Hematopoietic multipotent progenitor cell (in vitro differentiated cells): Measurements from ENCODE around the gene PLXNC1. TPM values are rescaled to one million over a fixed set of nuclear protein-coding genes. Genes with fewer than 3 reads are reported as not detected.

ENCODE experiments used
- DNase-seq, 3 donors: peaks; one replicate each; pipeline ENCODE4 v3.0.0-alpha.2; 2011 to 2015; ENCODE audit warnings: low read depth in 2 of 3, low spot score in 2 of 3
- total RNA-seq: library from RNA; depleted of rRNA; stranded (reverse); fragments of >200 nt; gene quantifications from one replicate; pipeline ENCODE4 v1.2.3, GENCODE V29; 2012

Gene PLXNC1
- total RNA-seq, 1 donor = 49.8 TPM

DNA sequence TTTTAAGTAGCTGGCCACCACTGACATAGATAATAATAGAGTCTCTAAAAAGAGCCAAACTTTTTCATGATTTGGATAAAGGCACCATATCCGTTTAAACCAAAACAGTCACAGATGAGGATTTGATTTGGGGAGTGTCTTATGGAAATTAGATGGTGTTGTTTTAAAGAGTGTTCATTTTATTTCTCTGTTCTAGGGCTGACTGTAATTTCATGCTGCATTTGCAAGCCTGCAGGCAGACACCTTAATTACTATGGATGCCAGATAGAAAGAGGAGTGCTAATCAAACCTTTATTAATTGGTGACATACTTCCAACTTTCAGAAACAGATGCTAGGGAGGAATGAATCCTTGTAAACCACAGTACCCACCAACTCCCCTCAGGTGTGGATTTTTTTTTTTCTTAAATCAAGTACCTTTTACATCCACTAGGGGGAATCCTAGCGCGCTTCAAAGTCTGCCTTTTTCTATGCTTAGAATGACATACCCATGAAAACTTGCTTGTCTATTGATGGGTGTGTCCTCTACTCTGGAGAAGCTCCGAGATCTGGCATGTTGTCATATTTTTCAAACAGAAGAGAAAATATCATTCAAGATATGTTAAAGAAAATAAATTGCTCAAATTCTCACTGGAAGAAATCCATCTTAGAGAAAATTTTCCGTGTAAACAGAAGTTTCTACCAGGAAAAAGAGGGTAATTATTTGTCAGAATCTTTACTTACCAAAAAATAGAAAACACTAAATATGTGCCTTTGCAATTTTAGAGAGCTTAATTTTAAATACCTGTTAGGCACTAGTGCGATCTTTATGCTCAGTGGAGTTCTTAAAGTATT is 14.2 kb upstream of the PLXNC1 start:
- peak in 1 of 3 donors; percentile 71 for DNase-seq

DNA sequence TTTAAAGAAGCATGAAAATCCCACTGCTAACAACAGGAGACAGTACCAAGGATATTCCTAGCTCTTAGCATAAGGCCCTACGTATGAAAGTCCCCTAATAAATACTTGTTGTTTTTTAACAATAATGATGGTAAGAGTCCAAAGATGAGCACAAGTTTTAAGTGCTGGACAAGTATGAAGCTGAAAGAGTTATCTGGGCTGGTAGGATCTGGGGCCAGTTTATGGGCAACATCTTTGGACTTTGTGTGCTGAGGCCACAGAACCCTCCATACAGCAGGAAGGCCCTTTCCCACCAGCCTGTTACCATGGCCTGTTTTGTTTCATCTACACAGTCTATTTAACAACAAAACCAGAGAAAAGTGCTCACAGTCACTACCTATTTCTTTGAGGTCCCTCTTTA is 12.5 kb upstream of the PLXNC1 start:
- DNase-seq = no peak

DNA sequence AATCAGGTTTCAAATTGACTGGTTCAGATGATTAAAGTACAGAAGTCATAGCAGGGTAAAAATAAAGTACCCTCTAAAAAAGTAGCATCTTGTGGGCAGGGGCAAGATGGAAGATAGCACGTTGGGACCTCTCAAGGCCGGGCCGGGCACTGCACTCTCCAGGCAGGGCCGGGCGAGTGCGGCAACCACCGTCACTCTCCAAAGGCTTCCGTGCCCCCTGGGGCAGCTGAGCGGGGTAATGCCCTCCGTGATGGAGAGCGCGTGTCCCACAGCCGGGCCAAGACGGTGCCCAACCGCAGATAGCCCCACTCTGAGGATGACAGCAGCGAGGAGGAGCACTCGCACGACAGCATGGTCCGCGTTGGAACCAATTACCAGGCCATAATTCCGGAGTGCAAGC is 8.6 kb upstream of the PLXNC1 start:
- DNase-seq = no peak

DNA sequence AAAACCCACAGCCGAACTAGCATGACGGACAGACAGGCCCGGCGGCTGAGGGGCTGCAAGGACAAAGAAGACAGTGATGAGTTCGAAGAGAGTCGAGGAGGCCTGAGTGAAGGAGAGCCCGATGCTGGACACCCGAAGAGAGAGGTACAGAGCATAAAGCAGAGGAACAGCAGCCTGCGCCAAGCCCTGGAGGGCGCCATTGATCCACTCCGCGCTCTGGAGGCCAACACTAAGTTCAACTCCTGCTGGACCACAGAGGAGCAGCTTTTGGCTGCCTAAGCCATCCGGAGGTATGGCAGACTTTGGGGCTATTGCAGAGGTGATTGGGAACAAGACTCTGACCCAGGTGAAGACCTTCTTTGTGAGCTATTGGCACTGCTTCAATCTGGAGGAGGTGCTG is 7.8 kb upstream of the PLXNC1 start:
- no peak for DNase-seq

DNA sequence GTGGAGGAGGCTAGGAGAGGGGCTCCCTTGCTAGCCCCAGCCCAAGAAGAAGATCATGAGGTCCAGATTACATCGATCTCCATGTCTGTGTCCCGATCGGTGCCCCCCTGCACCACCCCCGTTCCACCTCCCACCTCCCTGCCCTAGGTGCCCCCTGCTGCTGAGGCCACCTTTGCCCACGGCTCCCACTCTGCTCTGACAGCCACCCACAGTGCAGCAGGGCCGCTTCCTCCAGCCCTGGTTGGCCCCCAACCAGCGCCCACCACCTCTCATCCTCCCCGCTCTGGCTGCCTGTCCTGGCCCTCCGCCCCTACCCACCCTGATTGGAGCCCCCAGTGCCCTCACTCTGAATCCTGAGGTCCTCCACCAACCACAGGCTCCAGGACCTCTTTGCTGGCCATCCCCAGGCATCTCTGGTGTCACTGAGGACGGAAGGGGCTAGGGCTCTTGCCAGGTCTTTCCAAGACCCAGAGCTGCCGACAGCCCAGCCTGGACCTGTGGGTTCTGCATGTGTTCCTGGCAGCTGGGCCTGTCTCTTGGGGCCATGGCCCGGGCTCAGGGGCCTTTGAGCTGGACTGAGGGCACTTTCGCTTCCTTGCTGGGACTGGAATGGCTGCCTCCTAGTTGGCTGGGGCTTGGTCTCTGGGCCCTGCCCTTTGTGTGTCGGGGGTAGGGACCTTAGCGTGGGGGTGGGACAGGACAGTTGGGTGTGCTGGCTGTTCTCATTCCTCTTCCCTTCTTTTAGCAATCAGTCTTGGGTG is 7.2 kb upstream of the PLXNC1 start:
- no peak for DNase-seq

DNA sequence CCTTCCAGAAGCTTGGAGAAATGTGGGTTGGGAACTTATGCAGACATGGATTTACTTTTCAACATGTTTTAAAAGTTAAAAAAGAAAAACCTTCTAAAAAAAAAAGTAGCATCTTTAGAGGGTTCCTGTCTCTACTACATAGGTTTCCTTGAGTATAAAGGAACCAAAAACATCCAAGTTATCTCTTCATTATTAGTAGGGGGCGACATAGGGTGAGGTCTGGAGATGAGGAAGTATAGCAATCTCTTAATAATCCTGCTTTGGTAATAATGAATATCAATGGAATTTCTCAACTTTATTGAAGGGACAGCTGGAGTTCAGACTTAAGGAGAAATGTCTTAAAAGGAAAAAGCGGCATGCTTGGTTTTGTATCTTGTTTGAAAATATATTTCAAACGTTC is 6.5 kb upstream of the PLXNC1 start:
- no peak for DNase-seq

DNA sequence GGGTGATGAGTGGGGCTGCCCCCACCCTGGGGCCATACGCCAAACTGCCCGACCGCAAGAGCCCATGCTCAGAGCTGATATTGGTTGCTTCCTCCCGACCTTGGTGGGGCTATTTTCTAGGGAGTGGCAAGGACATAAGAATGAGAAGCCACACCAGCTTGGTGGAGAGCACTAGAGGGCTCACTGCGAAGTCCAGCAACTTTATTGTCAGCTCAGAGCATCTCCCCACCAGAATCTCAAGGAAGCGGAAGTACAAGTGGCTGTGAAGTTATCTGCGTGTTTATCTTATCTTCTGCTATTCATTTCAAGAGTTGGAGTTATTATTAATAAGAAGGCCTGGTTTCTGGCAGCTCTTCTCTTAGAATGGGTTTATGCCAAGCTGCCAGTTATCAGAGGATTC is 4.9 kb upstream of the PLXNC1 start:
- no peak for DNase-seq

DNA sequence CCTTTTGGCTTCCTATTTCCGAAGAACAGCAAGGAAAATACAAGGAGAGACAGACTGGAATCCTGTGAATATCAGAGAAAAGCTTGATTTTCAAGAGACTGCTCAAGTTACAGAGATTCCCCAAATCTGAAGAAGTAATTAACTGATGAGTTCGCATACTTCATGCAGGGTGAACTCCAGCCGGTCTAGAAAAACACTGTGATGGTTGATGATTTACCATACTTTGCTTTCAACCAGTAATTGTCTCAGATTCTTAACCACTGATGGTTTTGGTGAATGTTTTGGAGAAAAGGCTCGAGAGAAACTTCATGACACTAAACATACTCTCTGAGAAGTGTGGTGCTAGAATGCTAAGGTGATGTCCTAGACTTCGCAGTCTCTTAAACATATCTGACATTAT is 4.4 kb upstream of the PLXNC1 start:
- DNase-seq = no peak

DNA sequence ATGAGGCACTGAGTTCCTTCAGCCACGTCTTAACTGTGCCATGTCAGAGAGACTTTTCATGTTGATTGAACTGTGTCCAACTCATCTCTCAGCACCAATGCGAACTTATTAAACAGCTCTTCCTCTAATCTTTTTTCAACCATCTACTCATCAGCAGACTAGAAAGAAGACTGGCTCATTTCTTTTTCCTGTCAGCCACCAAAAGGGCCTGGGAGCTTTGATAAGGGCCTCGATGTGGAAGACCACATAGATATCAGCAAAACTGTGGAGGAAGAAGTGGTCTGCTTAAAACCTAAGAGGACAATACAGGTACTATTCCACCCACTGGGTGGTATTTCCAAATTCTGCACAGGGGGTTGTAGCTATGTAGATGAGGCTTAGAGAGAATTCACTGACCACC is 3.6 kb upstream of the PLXNC1 start:
- peak in 1 of 3 donors; percentile 56 for DNase-seq

DNA sequence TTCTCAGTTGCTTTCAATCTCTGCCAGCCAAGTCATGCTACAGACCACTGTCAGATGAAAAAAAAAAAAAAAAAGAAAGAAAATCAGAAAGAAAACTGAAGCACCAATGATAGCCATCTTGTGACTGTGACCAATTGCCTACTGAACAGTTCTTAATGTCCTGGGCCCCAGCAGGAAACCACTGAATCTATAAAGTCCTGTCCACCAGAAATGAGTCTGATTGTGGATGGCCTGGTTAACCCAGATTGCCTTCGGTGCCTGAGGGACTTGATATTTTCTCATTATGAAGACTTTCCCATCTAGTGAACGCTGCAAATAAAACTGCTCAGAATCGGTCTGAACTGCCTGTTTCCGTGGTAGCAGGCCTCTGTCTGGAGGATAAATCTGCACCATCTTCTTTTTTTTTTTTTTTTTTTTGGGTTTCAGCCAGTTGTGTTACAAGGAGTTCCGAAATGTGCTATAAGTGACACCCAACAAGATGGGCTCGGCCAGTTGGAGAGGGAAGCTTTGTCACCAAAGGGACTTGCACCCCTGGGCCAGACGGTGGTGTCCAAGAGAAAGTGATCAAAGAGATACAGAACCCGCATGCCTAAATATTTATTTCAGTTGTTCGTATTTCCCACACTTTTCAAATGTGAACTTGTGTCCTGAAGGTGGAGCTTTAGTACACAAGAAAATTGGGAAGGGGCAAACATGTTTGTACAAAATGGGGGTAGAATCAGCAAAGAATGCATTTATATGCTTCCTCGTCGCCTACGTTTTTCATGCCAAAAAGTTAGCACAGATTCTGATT is 3.0 kb upstream of the PLXNC1 start:
- peak in 2 of 3 donors; percentile 73 to 79 for DNase-seq

DNA sequence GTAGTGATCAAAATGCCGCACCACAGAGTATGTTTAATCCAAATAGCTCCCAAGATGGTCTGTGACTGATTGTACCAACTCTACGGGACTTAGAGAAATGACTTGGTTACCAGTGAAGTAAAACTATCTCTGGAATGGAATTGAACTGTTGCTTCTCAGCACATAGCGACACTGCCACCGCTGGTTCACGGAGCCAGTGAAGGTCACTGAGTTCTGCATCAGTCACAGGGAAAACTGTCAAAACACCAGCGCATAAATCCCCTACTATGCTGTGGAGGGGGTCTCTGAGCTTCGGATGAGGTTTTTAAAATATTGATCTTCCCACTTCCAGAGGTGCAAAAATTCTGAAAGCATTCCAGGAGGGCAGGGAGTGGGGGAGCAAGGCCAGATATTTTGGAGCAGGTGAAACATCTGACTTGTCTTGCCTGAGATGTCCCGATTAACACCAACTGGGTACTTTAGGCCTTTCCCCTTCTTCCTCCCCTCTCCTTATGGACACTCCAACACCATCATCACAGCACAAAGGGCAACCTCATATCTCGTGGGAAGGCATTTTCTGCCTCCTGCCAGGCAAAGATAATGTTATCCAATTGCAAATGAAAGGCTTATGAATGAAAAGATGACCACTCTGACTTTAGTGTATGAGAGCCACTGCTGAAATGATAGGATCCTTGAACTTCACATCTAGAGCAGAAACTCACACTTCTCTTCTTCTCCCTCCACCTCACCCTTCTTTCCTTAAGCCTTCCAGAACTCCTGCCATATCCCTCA is 2.0 kb upstream of the PLXNC1 start:
- no peak for DNase-seq

DNA sequence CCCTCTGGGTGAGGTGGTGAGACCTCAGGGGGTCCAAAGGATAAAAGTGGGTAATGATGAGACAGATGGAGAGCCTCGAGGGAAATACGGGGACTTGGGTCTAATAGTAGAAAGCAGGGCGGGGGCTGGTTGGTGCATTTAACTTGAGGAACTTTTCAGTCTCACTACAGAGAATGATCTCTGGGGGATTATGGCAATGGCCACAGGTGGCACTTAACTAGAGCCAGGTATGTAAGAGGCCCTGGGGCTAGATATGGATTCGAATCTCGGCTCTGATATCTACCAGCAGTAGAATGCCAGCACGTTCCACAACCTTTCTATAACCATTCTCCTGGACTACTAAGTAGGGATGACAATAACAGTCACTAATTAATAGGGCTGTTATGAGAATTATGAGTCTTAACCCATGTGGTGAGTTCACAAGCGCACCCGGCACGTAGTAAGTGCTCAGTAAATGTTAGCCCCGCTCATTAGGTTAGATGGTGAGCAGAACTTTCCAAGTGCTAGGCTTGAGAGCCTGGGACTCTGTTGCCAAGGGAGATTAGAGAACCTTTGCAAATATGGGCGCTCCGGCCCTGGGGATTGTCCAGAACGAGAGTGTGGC is 888 bp upstream of the PLXNC1 start:
- no peak for DNase-seq

DNA sequence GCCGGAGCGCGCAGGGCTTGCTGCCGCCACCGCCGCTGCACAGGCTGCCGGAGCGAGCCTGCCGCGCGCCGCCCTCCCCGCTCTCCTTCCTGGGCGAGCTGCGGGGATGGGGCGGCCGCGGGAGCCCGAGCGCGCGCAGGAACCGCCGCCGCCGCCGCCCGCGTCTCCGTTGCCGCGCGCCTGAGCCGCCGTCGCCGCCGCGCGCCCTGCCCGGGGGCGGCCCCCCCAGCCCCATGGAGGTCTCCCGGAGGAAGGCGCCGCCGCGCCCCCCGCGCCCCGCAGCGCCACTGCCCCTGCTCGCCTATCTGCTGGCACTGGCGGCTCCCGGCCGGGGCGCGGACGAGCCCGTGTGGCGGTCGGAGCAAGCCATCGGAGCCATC is 352 bp downstream of the PLXNC1 start:
- DNase-seq = no peak

DNA sequence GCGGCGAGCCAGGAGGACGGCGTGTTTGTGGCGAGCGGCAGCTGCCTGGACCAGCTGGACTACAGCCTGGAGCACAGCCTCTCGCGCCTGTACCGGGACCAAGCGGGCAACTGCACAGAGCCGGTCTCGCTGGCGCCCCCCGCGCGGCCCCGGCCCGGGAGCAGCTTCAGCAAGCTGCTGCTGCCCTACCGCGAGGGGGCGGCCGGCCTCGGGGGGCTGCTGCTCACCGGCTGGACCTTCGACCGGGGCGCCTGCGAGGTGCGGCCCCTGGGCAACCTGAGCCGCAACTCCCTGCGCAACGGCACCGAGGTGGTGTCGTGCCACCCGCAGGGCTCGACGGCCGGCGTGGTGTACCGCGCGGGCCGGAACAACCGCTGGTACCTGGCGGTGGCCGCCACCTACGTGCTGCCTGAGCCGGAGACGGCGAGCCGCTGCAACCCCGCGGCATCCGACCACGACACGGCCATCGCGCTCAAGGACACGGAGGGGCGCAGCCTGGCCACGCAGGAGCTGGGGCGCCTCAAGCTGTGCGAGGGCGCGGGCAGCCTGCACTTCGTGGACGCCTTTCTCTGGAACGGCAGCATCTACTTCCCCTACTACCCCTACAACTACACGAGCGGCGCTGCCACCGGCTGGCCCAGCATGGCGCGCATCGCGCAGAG is 873 bp downstream of the PLXNC1 start:
- DNase-seq = peak; percentile 35 to 79 (median 69)

DNA sequence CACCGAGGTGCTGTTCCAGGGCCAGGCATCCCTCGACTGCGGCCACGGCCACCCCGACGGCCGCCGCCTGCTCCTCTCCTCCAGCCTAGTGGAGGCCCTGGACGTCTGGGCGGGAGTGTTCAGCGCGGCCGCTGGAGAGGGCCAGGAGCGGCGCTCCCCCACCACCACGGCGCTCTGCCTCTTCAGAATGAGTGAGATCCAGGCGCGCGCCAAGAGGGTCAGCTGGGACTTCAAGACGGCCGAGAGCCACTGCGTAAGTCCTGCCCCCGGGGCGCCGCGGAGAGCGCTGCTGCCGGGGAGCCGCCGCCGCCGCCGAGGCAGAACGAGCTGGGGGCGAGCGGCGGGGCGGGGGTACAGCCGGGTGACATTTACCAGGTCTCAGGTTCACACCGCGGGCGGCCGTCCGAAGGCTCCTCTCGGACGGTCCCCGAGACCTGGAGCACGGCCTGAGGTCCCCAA is 1.4 kb downstream of the PLXNC1 start:
- no peak for DNase-seq

DNA sequence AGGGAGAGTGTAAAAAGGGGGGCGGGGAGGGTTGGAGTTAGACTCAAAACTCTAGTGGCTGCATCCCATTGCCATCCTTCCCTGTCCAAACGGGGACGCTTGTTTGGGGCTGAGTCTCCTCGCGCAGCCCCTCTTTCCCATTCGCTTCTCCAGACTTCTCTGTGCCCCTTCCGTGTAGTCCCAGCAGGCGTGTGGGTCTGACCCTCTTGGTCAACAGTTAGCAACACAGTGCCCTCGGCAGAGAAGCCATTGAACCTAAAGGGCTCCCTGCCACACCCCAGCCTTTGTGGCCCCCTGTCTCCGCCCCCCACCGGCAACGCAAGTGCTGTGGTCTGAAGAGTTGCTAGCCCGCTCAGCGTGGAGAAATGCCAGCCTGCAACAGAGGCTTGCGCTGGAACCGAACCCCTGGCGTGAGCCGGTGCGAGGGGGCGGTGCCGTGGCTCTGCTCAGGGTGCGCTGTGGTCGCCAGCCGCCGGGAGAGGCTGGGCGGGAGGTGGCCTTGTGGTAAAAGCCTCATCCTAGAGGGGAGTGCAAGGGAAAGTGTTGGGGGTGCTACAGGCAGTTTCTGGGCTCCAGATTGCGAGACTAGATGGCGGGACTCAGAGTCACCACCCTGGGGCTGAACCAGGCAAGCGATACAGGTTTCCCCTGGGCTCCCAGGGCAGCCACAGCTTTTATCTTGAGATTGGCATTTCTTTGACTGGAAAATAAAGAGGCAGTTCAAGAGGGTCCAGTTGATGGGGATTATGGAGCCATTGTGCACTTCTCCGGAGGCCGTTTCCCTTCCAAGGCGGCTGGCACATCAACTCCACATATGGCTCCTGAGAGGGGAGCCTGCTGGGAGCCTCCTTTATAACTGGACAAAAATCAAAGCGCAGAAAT is 2.1 kb downstream of the PLXNC1 start:
- peak in 1 of 3 donors; percentile 75 for DNase-seq

DNA sequence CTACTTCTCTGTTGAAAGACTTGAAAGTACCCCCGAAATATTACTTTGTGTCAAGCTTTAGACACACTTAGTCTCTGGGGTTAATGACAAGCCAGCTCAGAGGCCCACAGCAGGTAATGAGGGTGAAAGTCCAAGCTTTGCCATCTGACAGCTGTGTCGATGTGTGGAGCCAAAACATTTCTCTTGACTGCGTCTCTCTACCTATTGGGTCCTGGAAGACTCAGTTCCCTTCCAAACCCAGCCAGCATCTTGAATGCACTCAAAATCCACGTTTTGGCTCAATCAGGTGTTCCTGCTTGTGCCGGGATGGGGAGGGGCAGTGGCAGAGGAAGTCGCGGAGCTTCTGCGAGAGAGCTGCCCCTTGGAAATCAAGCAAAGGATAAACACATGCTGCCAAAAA is 3.2 kb downstream of the PLXNC1 start:
- DNase-seq = no peak

DNA sequence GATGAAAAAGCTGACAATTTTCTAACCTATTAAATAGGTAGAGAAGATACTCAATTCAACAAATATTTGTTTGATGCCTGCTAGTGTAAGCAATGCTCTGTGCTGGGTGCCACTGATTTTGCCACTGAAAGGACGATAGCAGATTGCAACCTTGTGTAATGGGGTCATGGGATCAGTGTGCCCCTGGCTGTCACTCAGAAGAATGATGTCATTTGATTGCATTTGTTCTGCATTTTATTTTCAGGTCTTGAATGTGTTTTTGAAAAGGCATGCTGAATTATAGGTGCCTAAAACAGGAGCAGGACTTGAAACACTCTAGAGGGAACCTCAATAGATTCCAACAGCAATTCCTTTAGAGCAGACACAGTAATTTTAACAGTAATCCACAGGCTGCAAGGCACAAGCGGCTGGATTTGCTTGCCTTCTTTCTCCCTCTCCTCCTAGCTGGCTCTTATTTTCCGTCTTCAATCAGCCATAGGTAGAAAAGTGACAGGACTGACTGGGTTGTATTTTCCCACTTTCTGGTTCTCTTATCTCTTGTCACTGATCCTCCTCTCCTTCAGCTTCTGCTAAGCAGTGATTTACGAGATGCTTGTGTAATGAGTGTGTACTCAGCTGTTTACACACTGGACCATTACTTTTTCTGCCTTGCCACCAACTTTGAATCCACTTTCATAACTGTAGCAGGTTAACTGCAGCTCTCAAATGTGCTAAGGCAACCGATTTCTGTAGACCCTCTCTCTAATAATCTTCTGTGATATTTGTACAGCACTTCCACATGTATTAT is 4.1 kb downstream of the PLXNC1 start:
- DNase-seq = no peak
